GM23248 (cell line): Measurements from ENCODE around the gene HABP4.

Experiments
- EZH2 ChIP-seq: fragments of 200-600 bp; sonication (generic); IDR thresholded peaks from 2 replicates; pipeline ENCODE4 v1.6.1; 2018; ENCODE audit warnings: antibody characterized with exemption, mild to moderate bottlenecking; ENCODE audit not compliant: insufficient read depth, poor library complexity, severe bottlenecking
- EZH2phosphoT487 ChIP-seq: fragments of 200-600 bp; sonication (generic); IDR thresholded peaks from 2 replicates; pipeline ENCODE4 v1.6.1; 2018; ENCODE audit warnings: antibody characterized with exemption, moderate library complexity, mild to moderate bottlenecking, low read depth; ENCODE audit not compliant: insufficient read depth

DNA sequence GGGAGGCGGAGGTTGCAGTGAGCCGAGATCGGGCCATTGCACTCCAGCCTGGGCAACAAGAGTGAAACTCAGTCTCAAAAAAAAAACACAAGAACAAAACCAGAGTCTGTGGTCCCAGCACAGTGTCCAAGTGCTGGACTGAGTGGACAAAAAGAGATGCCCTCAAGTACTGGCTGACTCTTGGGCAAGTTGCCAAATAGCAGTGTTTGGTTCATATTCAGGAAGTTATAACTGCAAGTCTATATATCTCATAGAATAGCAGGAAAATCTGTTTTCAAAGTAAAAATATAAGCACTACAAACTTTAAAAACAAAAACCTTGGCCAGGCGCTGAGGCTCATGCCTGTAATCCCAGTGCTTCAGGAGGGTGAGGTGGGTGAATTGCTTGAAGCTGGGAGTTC, 7.3 kb downstream of the HABP4 start:
- TF ChIP-seq EZH2phosphoT487: no peak
- TF ChIP-seq EZH2: no peak
